HEK293T (cell line): Measurements from ENCODE around the gene ULK3.

Experiments
- CTCF ChIA-PET: fragments of 350-600 bp; formaldehyde crosslinking; extraction: SDS; loops from one replicate; lab custom pipeline; 2021; ENCODE audit warnings: antibody characterized with exemption, inconsistent platforms; lab: Yijun Ruan, JAX
- POLR2A ChIA-PET: fragments of 350-600 bp; formaldehyde crosslinking; extraction: SDS; loops from one replicate; lab custom pipeline; 2020; ENCODE audit warnings: antibody characterized with exemption, inconsistent platforms; lab: Yijun Ruan, JAX
- DNase-seq: peaks from one replicate; pipeline ENCODE4 v3.0.0; 2012; ENCODE audit warnings: mixed read lengths; ENCODE audit errors: extremely low spot score
- ARNT ChIP-seq: fragments of 450-650 bp; IDR thresholded peaks from 2 replicates; pipeline ENCODE4 v1.6.1; 2017; ENCODE audit warnings: mild to moderate bottlenecking
- BHLHE40 ChIP-seq: fragments of 450-650 bp; IDR thresholded peaks from 2 replicates; pipeline ENCODE4 v1.6.1; 2016; ENCODE audit warnings: mild to moderate bottlenecking, moderate library complexity, borderline replicate concordance
- CTBP1 ChIP-seq: fragments of 450-650 bp; IDR thresholded peaks from 2 replicates; pipeline ENCODE4 v1.6.1; 2016; ENCODE audit warnings: borderline replicate concordance
- ELF4 ChIP-seq: fragments of 450-650 bp; IDR thresholded peaks from 2 replicates; pipeline ENCODE4 v1.6.1; 2017; ENCODE audit warnings: antibody characterized with exemption
- FOXA1 ChIP-seq: fragments of 450-650 bp; IDR thresholded peaks from 2 replicates; pipeline ENCODE4 v1.6.1; 2016; ENCODE audit warnings: mild to moderate bottlenecking
- FOXK2 ChIP-seq: fragments of 450-650 bp; IDR thresholded peaks from 2 replicates; pipeline ENCODE4 v1.6.1; 2016; ENCODE audit warnings: mild to moderate bottlenecking
- FOXM1 ChIP-seq: fragments of 450-650 bp; IDR thresholded peaks from 2 replicates; pipeline ENCODE4 v1.6.1; 2017; ENCODE audit warnings: mild to moderate bottlenecking, borderline replicate concordance
- HDGF ChIP-seq: fragments of 450-650 bp; IDR thresholded peaks from 2 replicates; pipeline ENCODE4 v1.6.1; 2017; ENCODE audit warnings: antibody characterized with exemption, borderline replicate concordance
- L3MBTL2 ChIP-seq: fragments of 450-650 bp; conservative IDR thresholded peaks from 2 replicates; pipeline ENCODE4 v1.6.1; 2016; ENCODE audit warnings: mild to moderate bottlenecking
- LEF1 ChIP-seq: fragments of 450-650 bp; IDR thresholded peaks from 2 replicates; pipeline ENCODE4 v1.6.1; 2017; ENCODE audit warnings: mild to moderate bottlenecking, borderline replicate concordance
- NFRKB ChIP-seq: fragments of 450-650 bp; IDR thresholded peaks from 2 replicates; pipeline ENCODE4 v1.6.1; 2016; ENCODE audit warnings: mild to moderate bottlenecking, moderate library complexity
- PKNOX1 ChIP-seq: fragments of 450-650 bp; IDR thresholded peaks from 2 replicates; pipeline ENCODE4 v1.6.1; 2016
- SP1 ChIP-seq: fragments of 450-650 bp; IDR thresholded peaks from 2 replicates; pipeline ENCODE4 v1.6.1; 2017
- SUZ12 ChIP-seq: fragments of 450-650 bp; IDR thresholded peaks from 2 replicates; pipeline ENCODE4 v1.6.1; 2016; ENCODE audit warnings: mild to moderate bottlenecking
- TARDBP ChIP-seq: fragments of 450-650 bp; IDR thresholded peaks from 2 replicates; pipeline ENCODE4 v1.6.1; 2016
- ZNF384 ChIP-seq: fragments of 450-650 bp; IDR thresholded peaks from 2 replicates; pipeline ENCODE4 v1.6.1; 2016

Gene ULK3

DNA sequence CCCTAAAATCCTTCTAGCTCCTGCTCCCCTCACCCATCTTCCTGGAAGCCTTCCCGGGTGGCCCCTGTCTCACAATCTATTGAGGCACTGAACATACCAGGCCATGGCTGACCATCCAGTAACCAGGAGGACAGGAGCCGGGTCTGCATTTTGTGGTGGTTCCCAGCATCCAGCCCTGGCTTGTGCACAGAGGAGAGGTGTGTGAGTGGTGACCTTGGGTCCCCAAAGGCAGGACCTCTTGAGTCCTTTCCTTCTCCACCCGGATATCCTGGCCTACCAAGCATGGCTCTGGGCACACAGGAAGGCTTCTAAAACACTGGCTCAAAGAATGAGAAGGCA lies 53.2 kb downstream of the ULK3 start:
- POLR2A ChIA-PET = interaction anchor here (1.0 kb wide), 1 partner anchor 10 kb away, joined by 3 read pairs; no protein-coding TSS in a partner anchor
- no peak for TF ChIP-seq SP1
- TF ChIP-seq PKNOX1 = no peak
- no peak for TF ChIP-seq LEF1
- TF ChIP-seq CTBP1 = no peak
- TF ChIP-seq L3MBTL2 = no peak
- TF ChIP-seq FOXM1 = no peak
- DNase-seq = no peak
- CTCF ChIA-PET = interaction anchor here (1.0 to 1.3 kb wide), 2 partner anchors 12 to 18 kb away, joined by 3 to 4 read pairs; no protein-coding TSS in a partner anchor

GRCh38 chr15:74789171-74789631 lies 53.8 kb downstream of the ULK3 start:
- ChIA-PET CTCF (interaction anchor here (1.3 kb wide), 1 partner anchor 12 kb away, joined by 3 read pairs; no protein-coding TSS in a partner anchor), POLR2A (interaction anchor here (0.6 to 1.0 kb wide), 2 partner anchors 10 to 11 kb away, joined by 3 read pairs; no protein-coding TSS in a partner anchor)
- DNase-seq = no peak
- no peak for TF ChIP-seq ZNF384
- no peak for TF ChIP-seq TARDBP
- TF ChIP-seq BHLHE40 = no peak
- TF ChIP-seq LEF1 = no peak
- TF ChIP-seq ARNT = no peak
- no peak for TF ChIP-seq NFRKB
- TF ChIP-seq PKNOX1 = no peak
- no peak for TF ChIP-seq HDGF
- TF ChIP-seq ELF4 = no peak
- TF ChIP-seq SUZ12 = no peak
- no peak for TF ChIP-seq FOXK2
- no peak for TF ChIP-seq SP1
- no peak for TF ChIP-seq CTBP1
- no peak for TF ChIP-seq L3MBTL2
- TF ChIP-seq FOXA1 = no peak

- CTCF ChIA-PET = interaction anchor here (0.8 to 3.0 kb wide), 6 partner anchors 8 to 153 kb away, joined by 3 to 43 read pairs (median 6); no protein-coding TSS in a partner anchor
- TF ChIP-seq CTBP1 (no peak), ARNT (no peak), SUZ12 (no peak)
- POLR2A ChIA-PET = interaction anchor here (0.6 to 1.8 kb wide), 4 partner anchors 11 to 149 kb away, joined by 3 to 5 read pairs (median 4); partner anchors contain the start of gene COX5A
- DNase-seq = no peak
These were observed 54.2 kb downstream of the ULK3 start for GRCh38 chr15:74788683-74789151.

GRCh38 chr15:74788042-74788682 lies 54.8 kb downstream of the ULK3 start:
- DNase-seq = no peak
- POLR2A ChIA-PET = interaction anchor here (0.6 to 1.8 kb wide), 5 partner anchors 10 to 663 kb away, joined by 3 to 5 read pairs (median 4); partner anchors contain the start of genes COX5A and SIN3A
- TF ChIP-seq L3MBTL2 (no peak), ARNT (no peak), ELF4 (no peak), NFRKB (no peak), LEF1 (no peak), TARDBP (no peak), PKNOX1 (no peak), HDGF (no peak), BHLHE40 (no peak)
- CTCF ChIA-PET = interaction anchor here (0.6 to 3.0 kb wide), 18 partner anchors 9 to 399 kb away, joined by 3 to 43 read pairs (median 3); partner anchors contain the start of gene ULK3

DNA sequence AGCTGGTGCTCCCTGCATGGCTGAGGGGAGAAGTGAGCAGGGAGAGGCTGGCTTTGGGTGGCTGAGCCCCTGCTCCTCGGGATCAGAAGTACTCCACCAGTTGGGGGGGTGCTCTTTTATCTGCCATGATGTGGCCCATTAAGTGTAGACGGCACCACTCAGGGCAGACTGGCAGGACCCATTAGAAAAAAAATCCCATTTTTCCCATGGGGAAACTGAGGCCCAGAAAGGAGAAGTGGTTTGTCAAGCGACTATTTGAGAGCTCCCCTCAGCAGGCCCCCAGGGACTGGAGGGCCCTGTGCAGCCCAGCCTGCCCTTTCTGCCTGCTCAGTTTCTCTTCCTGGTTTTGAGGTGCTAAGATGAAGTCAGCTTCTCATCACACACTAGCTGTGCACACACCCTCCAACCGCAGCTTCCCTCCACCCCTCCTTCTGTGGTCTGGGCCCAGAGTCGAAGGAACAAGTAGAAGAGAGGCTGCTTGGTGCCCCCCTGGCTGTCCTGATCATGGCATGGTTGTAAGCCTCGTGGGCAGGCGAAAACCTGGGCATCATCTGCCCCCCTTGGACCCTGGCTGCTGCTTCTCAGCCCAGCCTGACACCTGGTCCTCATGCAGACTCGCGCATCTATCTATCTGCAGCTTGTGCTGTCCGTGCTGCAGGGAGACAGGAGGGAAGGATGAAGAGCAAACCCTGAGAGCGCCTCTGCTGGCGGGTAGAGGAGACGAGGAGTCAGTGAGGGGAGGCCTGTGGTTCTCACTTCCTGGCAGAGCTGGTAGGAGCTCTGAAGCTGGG lies 55.5 kb downstream of the ULK3 start:
- CTCF ChIA-PET = interaction anchor here (0.6 to 3.0 kb wide), 19 partner anchors 8 to 398 kb away, joined by 3 to 43 read pairs (median 3); partner anchors contain the start of gene ULK3
- POLR2A ChIA-PET = interaction anchor here (0.6 to 1.8 kb wide), 6 partner anchors 10 to 664 kb away, joined by 3 to 5 read pairs (median 4); partner anchors contain the start of genes COX5A and SIN3A
- DNase-seq = peak; percentile 81
- no peak for TF ChIP-seq LEF1
- TF ChIP-seq FOXM1 = no peak
- TF ChIP-seq ELF4 = no peak
- no peak for TF ChIP-seq CTBP1
